Left lobe of liver (tissue), 2 donors: Measurements from ENCODE around the gene LATS1. TPM values are rescaled to one million over a fixed set of nuclear protein-coding genes. Genes with fewer than 3 reads are reported as not detected.
"Not testable (repeated sequence)": the region's sequence is repeated elsewhere in the genome, so short reads cannot be mapped to it uniquely, and the experiment has no call there.

Experiments
- ATAC-seq: fragments of 200-7000 bp; cut with Tn5 transposase; one replicate; pipeline ENCODE4 v1.9.1; 2020; ENCODE audit warnings: mild to moderate bottlenecking, moderate library complexity
- DNase-seq: peaks from one replicate; pipeline ENCODE4 v3.0.0-alpha.2; 2020; ENCODE audit warnings: low spot score
- total RNA-seq: library from RNA; stranded (reverse); gene quantifications from one replicate; pipeline ENCODE4 v1.2.1, GENCODE V29; 2021
- donor health status: DM: no; HTN: no; CAD: no; lungs with moderate emphysema.
- donor health status: DM: no; HTN: yes; CAD: no.

Gene LATS1
- total RNA-seq, 1 donor from 2014 or later: 10.2 TPM

DNA sequence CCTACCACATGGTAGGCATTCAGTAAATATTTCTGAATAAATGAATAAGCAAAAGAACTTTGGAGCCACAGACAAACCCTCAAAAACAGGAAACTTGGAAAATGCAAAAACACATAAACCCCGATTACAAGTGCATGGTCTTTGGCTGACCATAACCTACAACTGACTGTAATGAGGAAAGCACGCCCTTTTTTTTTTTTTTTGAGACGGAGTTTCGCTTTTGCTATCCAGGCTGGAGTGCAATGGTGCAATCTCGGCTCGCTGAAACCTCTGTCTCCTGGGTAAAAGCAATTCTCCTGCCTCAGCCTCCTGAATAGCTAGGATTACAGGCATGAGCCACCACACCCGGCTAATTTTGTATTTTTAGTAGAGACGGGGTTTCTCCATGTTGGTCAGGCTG, 11.9 kb upstream of the LATS1 start:
- ATAC-seq (no peak), DNase-seq (no peak)

DNA sequence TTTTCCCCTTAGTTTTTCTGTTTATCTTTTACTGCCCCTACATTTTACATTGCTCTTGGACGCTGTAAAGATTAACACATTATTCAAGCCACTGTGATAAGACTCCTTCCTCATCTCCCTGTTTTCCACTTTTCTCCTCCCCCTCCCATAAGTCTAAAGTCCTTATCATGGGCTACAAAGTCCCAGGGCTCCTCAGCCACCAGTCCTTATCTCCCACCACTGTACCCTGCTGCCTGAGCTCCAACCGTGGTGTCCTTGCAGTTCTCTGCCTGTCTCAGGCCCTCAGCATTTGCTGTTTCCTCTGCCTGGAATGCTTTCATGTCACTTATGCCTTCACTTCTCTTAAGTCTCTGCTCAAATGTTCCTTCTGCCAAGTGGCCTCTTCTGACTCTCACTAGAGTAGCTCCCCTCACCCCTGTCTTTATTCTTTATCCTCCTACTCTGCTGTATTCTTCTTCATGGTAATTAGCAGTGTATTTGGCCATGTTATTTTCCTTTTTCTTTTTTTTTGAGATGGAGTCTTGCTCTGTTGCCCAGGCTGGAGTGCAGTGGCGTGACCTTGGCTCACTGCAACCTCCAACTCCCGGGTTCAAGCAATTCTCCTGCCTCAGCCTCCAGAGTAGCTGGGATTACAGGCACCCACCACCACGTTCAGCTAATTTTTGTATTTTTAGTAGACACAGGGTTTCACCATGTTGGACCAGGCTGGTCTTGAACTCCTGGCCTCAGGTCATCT, 10.8 kb upstream of the LATS1 start:
- DNase-seq (no peak), ATAC-seq (no peak)

DNA sequence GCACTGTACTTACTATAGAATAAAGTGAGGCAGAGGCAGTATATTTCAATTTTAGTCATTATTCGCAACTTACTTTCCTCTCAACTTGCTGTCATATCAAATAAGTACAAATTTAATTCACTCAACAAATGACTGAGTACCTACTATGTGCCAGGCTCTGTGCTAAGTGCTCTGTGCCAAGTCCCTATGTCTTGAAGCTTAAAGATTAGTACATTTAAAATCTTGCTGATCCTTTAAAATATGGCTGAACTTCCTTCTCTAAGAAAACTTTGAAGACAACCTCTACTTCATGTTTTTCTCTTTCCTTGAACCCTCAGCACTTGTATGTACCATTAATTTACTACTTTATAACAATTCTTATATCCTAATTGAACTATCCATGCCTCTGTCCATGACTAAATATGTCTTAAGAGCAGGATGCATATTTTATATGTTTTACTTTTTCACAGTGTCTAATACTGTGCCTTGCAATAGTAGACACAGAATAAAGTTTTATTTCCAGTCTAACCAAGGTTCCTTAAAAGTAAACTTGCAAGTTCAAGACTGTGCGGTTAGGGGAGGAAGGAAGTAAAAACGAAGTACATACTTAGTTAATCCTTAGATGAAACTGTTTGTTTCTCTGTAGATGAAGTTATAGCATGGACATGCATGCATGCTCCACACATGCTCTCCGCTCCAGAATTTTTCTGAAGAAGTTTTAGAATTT, 10.0 kb upstream of the LATS1 start:
- no peak for DNase-seq
- ATAC-seq: no peak

DNA sequence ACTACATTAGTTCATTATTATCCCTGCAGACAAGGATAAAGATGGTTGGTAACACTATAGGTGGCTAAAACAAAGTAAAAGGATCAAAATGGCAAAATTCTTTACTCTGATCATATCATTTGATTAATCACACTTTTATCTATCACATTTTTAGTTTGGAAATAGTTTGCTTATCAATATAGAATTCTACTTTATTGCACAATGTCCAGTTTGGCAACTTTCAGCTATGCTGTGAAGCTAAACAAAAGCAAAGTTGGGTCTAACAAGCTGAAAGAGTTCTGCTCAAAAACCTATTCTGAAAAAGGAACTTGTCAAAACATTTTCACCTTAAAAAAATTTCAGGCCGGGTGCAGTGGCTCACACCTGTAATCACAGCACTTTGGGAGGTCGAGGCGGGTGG, 7.9 kb upstream of the LATS1 start:
- ATAC-seq (no peak), DNase-seq (no peak)

DNA sequence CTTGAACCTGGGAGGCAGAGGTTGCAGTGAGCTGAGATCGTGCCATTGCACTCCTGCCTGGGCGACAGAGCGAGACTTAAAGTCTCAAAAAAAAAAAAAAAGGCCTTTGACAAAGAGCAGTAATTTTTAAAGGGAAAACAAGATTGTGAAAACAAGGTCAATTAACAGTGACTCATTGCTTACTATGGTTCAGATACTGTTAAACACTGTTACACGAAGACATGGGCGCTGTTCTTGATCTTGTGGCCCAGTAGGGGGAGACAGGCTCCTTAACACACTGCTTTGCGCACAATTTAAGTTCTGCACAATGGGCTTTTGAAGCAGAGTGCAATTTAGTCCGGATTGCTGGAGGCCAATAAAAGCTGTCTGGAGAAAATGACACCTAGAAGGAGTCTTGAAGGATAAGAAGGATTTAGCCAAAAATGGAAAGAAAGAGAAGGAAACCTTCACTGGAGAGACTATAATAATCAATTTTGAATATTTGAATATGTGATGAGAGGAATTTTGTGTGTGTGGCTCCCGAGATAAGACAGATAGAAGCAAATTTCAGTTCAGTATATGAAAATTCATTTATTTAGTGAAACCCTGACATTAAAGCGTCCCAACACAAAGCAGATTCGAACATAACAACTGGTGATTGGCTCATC, 6.0 kb upstream of the LATS1 start:
- peak; percentile 57 for DNase-seq
- ATAC-seq: peak; percentile 98

DNA sequence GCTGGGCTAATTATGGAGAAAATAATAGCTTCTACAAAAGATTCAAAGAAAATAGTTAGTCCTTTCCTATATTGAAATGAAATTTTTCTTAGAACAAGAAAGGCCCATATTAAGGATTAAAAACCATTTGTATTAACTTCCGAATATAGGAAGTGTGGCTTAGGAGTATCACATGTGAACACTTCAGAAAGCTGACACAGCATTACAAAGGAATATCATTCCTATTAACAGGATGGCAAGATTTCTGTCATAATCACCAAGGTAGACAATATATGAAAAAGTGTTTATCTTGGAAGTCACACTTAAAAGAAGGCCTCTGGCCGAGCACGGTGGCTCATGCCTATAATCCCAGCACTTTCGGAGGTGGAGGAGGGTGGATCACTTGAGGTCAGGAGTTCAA, 5.4 kb upstream of the LATS1 start:
- ATAC-seq: no peak

DNA sequence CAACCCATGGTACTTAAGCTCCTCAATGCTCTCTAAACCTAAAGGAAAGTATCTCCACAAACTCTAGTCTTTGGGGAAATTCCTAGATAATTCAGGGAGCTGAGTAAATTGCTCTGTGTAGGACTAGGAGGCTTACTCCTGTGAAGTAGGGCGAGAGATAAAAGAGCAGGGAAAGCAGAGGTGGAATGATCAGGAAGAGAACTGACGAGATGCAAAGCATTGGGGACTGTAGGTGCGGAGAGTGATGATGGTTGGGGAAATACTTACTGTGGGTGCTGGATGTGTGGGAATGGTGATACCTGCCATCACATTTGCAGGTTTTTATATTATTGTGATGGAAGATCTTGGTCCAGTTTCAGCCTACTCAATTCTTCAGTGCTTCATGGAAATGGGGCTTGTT, 1.6 kb upstream of the LATS1 start:
- ATAC-seq: no peak
- DNase-seq: no peak

More for the DNA sequence above, 5.4 kb upstream of the LATS1 start:
- no peak for DNase-seq

DNA sequence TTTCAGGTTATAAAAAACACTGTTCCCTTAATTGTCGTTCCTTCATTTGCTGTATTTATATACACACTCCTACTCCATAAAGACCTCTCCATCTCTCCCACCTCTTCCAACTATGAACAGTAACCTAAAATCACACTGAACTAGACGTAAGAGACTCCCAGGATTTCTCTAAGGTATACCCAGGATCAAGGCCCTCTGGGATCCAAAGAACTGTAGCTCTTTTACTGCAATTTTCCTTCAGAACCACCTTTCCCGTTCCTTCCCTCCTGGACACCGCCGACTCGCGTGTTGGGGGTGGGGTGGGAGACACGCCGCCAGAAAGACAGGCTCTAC, 680 bp downstream of the LATS1 start:
- DNase-seq (no peak), ATAC-seq (no peak)

DNA sequence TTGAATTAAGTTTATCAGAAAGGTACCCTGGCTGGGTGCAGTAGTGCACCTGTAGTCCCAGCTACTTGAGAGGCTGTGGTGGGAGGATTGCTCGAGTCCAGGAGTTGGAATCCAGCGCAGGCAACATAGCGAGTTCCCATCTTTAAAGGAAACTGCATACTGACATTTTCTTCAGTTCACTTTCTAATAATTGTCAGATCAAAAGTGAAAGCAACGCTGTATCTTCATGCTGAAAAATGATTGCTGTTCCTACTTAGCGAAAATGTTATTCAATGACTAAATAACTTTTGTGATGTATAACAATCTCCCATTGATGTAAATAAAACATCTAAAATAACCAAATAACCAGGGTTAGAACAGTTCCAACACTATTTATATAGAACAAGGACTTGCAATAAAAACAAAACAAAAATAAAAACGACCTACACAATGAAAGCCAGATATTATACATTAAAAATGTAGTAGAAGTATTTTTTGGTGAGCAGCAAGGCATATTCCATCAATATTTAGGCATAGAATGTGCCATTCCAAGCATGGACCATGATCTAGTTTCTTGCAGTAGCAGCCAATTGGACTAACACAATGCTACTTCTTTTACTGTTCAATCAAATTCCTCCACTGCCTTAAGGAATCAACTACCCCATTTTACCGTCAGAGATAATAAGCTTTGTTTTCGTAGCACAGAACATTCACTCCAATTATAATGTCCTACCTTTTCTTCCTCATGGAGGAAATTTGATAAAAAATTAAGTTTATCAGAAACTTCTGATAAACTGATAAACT, 1.5 kb downstream of the LATS1 start:
- no peak for ATAC-seq
- DNase-seq: no peak

DNA sequence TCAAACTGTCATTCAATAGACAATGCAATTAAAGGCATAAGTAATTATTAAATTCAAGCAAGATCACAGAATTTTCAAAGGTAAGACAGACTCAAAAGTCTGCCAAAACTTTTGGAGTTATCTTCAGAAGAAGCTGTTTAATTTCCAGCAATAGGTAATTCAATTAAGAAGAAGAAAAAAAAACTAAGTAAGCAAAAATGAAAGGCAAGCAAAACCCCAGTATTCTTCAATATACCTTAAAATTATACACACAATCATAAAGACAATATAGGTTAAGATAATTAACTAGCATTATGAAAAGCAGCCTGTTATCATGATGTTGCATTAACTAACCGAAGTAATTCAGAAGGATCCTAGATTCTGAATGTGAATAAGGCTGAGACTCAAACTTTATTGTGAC, 3.5 kb downstream of the LATS1 start:
- DNase-seq (no peak), ATAC-seq (no peak)

DNA sequence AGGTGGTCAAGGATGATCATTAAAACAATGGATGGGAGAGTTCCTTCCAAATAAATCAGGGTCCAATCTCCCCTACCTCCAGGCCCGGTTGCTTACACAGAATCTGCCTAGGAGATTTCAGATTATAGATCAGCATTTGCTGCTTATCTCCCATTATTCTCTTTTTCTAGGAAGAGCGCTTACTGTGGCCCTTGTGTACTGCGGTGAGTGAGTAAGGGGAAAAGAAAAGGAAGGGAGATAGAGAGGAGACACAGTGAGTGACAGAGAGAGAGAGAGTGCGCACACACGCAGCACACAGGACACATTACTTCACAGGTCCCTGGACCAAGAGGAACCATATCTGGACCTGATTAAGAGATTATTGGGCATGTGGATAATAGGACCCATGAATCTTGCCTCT, 6.2 kb downstream of the LATS1 start:
- DNase-seq: no peak
- ATAC-seq: no peak

DNA sequence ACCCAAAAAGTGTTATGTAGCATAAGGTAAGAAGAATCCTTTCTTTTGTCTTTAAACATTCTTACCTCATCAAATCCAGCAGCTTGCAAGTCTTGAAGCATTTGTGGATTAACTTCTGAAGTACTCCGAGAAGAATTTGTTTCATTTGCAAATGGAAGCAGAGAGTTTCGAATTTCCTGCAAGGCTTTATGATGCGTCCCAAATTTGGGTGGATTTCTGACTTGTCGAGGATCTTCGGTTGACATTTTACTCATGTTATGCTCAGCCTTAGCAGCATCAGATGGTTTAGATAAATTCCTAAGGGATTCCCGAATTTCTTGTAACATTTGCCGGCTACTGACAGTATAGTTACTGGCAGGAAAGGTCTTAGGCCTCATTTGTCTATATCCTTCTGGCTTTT, 16.2 kb downstream of the LATS1 start:
- DNase-seq: no peak
- ATAC-seq: no peak

DNA sequence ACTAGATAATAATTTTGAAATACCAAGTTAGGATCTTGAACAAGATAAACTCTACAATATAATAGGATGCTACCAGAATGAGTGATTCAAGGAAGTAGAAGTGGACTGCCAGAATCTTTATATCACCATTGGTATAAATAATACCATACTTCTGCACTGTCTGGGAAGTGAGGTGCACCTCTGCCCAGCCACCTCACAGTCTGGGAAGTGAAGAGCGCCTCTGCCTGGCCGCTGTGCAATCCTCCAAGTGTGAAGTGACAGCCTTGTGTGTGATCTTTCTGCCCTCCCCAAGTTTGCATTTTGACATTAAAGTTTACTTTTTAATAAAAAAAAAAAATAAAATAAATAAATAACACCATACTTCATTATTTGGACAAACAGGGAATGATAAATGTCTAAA, 18.8 kb downstream of the LATS1 start:
- ATAC-seq (no peak), DNase-seq (no peak)

DNA sequence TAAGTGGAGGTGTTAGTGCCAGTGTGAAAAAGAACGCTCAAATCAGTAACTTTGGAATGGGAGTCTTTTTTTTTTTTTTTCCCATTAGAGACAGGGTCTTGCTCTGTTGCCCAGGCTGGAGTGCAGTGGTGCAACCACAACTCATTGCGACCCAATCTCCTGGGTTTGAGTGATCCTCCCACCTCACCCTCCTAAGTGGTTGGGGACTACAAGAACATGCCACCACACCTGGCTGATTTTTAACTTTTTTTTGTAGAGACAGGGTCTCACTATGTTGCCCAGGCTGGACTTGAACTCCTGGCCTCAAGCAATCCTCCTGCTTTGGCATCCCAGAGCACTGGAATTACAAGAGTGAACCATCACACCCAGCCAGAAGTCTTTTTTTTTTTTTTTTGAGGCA, 19.7 kb downstream of the LATS1 start:
- DNase-seq (no peak), ATAC-seq (no peak)

DNA sequence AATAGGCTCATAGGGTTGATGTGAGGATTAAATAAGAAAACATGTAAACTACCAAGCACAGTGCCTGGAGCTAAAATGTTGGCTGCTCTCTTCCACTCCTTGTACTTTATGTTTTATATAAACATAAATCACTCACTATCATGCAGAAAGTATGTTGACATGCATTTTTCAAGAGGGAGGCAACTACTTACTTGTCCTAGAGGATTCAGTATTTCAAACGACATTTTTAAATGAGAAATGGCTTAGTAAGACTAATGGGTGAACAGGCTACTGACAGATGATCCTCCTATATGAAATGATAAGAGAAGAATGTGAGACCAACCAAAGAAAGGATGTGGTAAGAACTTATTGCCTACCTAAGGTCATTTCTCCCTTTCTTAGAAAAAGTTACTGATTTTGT, 21.0 kb downstream of the LATS1 start:
- DNase-seq (no peak), ATAC-seq (no peak)

DNA sequence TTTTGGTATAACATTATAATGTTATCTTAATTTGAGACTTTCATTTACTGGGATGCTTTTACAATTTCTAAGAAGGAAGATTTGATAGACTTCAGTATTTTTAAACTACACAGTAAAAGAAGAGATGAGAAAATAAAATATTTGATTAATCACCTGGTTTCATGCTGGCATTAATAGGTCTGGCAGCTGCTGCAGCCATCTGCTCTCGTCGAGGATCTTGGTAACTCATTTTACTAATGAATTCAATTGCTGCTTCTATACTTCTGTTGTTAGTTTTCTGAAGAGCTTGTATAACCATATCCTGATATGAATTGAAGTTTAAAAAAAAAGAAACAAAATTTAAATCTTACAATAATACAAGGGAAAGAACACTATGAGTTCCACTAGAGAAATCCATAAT, 23.0 kb downstream of the LATS1 start:
- no peak for DNase-seq
- no peak for ATAC-seq

DNA sequence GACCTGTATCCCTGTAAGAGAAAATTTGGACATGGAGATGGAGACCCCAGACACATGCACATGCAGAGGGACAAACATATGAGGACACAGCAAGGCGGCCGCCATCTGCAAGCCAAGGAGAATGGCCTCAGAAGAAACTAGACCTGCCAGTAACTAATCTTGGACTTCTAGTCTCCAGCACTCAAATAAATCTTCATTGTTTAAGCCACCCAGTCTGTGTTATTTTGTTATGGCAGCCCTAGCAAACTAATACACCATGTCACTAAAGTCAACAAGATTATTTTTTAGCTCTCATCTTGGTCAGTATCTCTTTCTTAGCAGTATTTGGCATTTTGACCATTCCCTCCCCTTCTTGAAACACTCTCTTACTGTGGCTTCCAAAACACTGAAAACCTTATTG, 26.7 kb downstream of the LATS1 start:
- DNase-seq (no peak), ATAC-seq (no peak)

DNA sequence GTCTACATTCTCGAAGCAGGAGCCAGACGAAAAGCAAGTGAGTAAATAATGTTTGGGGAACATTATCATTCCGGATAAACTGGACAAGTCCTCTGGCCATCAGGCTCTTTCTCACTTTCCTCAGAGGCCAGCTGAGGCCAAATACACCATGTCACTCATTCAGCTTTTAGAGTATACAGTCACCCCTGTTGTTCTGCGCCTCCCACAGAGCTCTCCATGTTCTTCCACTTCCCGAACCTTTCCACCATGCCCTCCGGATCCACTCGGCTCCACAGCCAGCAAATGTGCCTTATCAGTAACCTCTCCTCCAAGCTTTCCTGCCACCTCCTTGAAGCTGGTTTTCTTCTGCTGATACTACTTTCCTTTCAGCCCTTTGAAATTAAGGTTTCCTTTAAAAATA, 31.7 kb downstream of the LATS1 start:
- no peak for ATAC-seq
- no peak for DNase-seq

DNA sequence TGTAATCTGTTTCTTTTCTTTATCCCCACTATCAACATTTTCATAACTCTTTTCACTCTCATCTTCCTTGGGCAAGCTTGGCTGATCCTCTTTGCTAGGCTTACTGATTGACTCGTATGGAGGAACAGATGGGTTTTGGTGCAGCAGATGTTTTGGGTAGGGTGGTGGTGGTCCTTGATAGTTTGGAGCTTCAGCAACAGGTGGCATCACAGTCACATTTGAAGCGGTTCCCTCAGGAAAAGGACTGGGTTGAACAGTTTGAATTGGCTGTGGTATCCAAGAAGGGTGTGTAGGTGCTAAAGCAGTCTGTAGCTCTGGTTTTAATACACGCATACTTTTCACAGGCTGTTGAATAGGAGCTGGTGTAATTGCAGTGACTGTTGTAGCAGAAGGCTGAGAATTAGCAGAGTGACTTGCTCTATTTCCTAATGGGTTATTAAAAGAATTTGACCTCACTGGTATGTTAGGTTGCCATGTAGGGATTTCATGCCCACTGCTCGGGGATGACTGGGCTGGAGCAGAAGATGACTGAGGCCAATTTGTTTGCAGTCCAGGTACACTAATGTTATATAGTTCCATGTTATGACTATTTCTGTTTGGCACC, 34.5 kb downstream of the LATS1 start:
- ATAC-seq (no peak), DNase-seq (no peak)

DNA sequence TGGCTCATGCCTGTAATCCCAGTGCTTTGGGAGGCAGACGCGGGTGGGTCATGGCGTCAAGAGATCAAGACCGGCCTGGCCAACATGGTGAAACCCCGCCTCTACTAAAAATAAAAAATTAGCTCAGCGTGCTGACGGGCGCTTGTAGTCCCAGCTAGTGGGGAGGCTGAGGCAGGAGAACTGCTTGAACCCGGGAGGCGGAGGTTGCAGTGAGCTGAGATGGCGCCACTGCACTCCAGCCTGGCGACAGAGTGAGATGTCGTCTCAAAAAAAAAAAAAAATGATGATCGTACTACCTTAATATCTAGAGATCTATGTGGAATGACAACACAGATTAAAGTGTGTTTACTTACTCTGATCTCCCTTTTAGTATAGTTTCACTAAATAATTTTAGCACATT, 36.1 kb downstream of the LATS1 start:
- DNase-seq, ATAC-seq: not testable (repeated sequence)

DNA sequence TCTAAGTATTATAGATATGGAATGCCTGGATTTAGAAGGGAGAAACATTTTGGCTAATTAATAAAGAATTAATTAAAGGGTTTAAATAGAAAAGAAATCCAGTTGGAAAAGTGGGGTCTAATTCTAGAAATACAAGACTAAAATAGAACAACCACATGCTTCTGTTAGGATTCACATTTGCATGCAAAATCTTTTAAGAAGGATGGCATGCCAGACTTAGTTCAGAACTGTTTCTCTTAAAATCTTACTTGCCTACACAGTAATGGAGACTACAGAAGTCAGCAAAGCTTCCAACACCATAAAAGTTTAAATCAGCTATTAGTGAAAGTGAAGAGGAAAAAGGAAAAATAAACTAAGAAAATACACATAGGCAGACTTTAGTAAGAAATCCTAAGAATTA, 36.7 kb downstream of the LATS1 start:
- no peak for DNase-seq
- no peak for ATAC-seq
